ENCODE results near the gene ZG16B. TPM values are rescaled to one million over a fixed set of nuclear protein-coding genes. Genes with fewer than 3 reads are reported as not detected.

ZG16B gene
- total and polyA plus RNA-seq, 2 donors (not counting 1 experiment from before 2014, with no cell fraction given), result not detected

- Histone ChIP-seq H3K4me1 (ENCODE audit: control insufficient read depth, extremely low read depth, insufficient read depth, low read length) (no peaks in the 10 kb centered on the region), H3K9ac (ENCODE audit: insufficient read depth, low read length) (no peak overlapping the region), H3K36me3 (ENCODE audit: control insufficient read depth, insufficient read depth, low read length) (no peaks in the 10 kb centered on the region), H3K4me2 (ENCODE audit: extremely low read depth, insufficient read depth, low read length) (no peak overlapping the region), H3K9me3 (ENCODE audit: control insufficient read depth, insufficient read depth, low read depth, low read length) (no peaks in the 10 kb centered on the region), H3K27me3 (ENCODE audit: control insufficient read depth, insufficient read depth, low read length) (peaks cover 20% of the 10 kb centered on the region), H4K20me1 (ENCODE audit: control insufficient read depth, extremely low read depth, insufficient read depth, low read length) (no peaks in the 10 kb centered on the region), H3K4me3 (replicated peaks in 1 of 4; ENCODE audit: control extremely low read depth in 1 of 4, insufficient read depth in 1 of 4, low read depth in 3 of 4, low read length in 4 of 4) (no peak overlapping the region), H3K27ac (ENCODE audit: insufficient read depth, low read length) (no peak overlapping the region), H3K79me2 (ENCODE audit: control insufficient read depth, insufficient read depth, low read length) (no peaks in the 10 kb centered on the region), H2AFZ (ENCODE audit: low read length) (no peak overlapping the region)
- TF ChIP-seq EZH2 (IDR thresholded peaks at IDR 0.05; ENCODE audit: low read length, missing control alignments) (no peak), CTCF (conservative IDR thresholded peaks at IDR 0.05 in 1 of 2, IDR thresholded peaks at IDR 0.05 in 1 of 2; ENCODE audit: low read depth in 1 of 2, low read length in 2 of 2) (no peak)
- DNase-seq (ENCODE audit: low read depth in 2 of 2), result no peak
Measured at GRCh38 chr16:2822158-2822495, 8.0 kb upstream of the ZG16B start.

- no peak for DNase-seq (ENCODE audit: low read depth in 2 of 2)
- H4K20me1 ChIP-seq (ENCODE audit: control insufficient read depth, extremely low read depth, insufficient read depth, low read length), result no peaks in the 10 kb centered on the region
- H3K4me1 ChIP-seq (ENCODE audit: control insufficient read depth, extremely low read depth, insufficient read depth, low read length), result no peaks in the 10 kb centered on the region
- peaks cover 20% of the 10 kb centered on the region for H3K27me3 ChIP-seq (ENCODE audit: control insufficient read depth, insufficient read depth, low read length)
- H3K9me3 ChIP-seq (ENCODE audit: control insufficient read depth, insufficient read depth, low read depth, low read length), result no peaks in the 10 kb centered on the region
- TF ChIP-seq EZH2 (IDR thresholded peaks at IDR 0.05; ENCODE audit: low read length, missing control alignments) (no peak), CTCF (conservative IDR thresholded peaks at IDR 0.05 in 1 of 2, IDR thresholded peaks at IDR 0.05 in 1 of 2; ENCODE audit: low read depth in 1 of 2, low read length in 2 of 2) (no peak)
- no peak overlapping the region for H2AFZ ChIP-seq (ENCODE audit: low read length)
- H3K4me3 ChIP-seq (replicated peaks in 1 of 4; ENCODE audit: control extremely low read depth in 1 of 4, insufficient read depth in 1 of 4, low read depth in 3 of 4, low read length in 4 of 4), result no peak overlapping the region
- H3K27ac ChIP-seq (ENCODE audit: insufficient read depth, low read length), result no peak overlapping the region
- H3K36me3 ChIP-seq (ENCODE audit: control insufficient read depth, insufficient read depth, low read length), result no peaks in the 10 kb centered on the region
- no peaks in the 10 kb centered on the region for H3K79me2 ChIP-seq (ENCODE audit: control insufficient read depth, insufficient read depth, low read length)
- H3K9ac ChIP-seq (ENCODE audit: insufficient read depth, low read length), result no peak overlapping the region
- no peak overlapping the region for H3K4me2 ChIP-seq (ENCODE audit: extremely low read depth, insufficient read depth, low read length)
Measured at GRCh38 chr16:2822496-2822895, 7.6 kb upstream of the ZG16B start.

- no peak overlapping the region for H3K27ac ChIP-seq (ENCODE audit: insufficient read depth, low read length)
- H3K27me3 ChIP-seq (ENCODE audit: control insufficient read depth, insufficient read depth, low read length), result peaks cover 19% of the 10 kb centered on the region
Measured at GRCh38 chr16:2824626-2825025, 5.5 kb upstream of the ZG16B start.

More at GRCh38 chr16:2824626-2825025, 5.5 kb upstream of the ZG16B start:
- Histone ChIP-seq H3K4me1 (ENCODE audit: control insufficient read depth, extremely low read depth, insufficient read depth, low read length) (no peaks in the 10 kb centered on the region), H3K9me3 (ENCODE audit: control insufficient read depth, insufficient read depth, low read depth, low read length) (no peaks in the 10 kb centered on the region), H4K20me1 (ENCODE audit: control insufficient read depth, extremely low read depth, insufficient read depth, low read length) (no peaks in the 10 kb centered on the region), H3K36me3 (ENCODE audit: control insufficient read depth, insufficient read depth, low read length) (no peaks in the 10 kb centered on the region), H3K4me2 (ENCODE audit: extremely low read depth, insufficient read depth, low read length) (no peak overlapping the region), H3K4me3 (replicated peaks in 1 of 4; ENCODE audit: control extremely low read depth in 1 of 4, insufficient read depth in 1 of 4, low read depth in 3 of 4, low read length in 4 of 4) (no peak overlapping the region), H2AFZ (ENCODE audit: low read length) (no peak overlapping the region), H3K79me2 (ENCODE audit: control insufficient read depth, insufficient read depth, low read length) (no peaks in the 10 kb centered on the region), H3K9ac (ENCODE audit: insufficient read depth, low read length) (no peak overlapping the region)
- no peak for TF ChIP-seq EZH2 (IDR thresholded peaks at IDR 0.05; ENCODE audit: low read length, missing control alignments)
- TF ChIP-seq CTCF (conservative IDR thresholded peaks at IDR 0.05 in 1 of 2, IDR thresholded peaks at IDR 0.05 in 1 of 2; ENCODE audit: low read depth in 1 of 2, low read length in 2 of 2), result no peak
- no peak for DNase-seq (ENCODE audit: low read depth in 2 of 2)
